Measurements from ENCODE around the gene CACHD1.

DNA sequence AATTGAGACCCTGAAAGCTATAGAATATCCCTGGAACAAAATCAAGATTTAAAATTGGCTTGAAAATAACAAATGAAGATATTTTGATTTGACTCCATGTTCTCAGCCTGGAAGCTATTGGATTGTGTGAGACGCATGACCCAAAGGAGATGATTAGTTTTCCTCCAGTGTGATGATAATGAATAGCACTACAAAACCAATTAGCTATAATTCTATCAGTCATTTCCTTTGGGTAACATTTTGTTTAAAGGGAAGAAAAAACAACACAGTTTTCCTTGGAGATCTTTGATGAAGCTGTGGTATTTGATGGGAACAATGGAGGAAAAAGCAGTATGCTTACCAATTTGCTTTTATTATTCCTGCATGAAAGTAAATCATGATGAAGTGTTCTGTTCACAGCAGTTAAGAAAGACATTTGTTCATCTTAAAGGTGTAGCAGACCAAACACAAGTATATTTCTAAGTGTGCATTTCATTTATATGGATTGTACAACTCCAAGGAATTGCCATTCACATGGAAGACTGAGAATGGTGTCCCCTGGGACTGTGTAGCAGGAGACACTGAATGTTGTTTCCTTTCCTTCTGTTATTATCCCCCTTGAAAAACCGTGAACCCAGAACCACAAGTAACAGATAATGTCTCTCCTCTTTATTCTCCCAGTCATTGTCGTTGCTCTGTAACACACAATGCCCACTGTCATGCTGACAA, 111.4 kb downstream of the CACHD1 start:
- TF ChIP-seq, protein P1, sequence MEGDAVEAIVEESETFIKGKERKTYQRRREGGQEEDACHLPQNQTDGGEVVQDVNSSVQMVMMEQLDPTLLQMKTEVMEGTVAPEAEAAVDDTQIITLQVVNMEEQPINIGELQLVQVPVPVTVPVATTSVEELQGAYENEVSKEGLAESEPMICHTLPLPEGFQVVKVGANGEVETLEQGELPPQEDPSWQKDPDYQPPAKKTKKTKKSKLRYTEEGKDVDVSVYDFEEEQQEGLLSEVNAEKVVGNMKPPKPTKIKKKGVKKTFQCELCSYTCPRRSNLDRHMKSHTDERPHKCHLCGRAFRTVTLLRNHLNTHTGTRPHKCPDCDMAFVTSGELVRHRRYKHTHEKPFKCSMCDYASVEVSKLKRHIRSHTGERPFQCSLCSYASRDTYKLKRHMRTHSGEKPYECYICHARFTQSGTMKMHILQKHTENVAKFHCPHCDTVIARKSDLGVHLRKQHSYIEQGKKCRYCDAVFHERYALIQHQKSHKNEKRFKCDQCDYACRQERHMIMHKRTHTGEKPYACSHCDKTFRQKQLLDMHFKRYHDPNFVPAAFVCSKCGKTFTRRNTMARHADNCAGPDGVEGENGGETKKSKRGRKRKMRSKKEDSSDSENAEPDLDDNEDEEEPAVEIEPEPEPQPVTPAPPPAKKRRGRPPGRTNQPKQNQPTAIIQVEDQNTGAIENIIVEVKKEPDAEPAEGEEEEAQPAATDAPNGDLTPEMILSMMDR (IDR thresholded peaks at IDR 0.05 in 2 of 3, conservative IDR thresholded peaks at IDR 0.05 in 1 of 3; ENCODE audit: borderline replicate concordance in 1 of 3, insufficient read depth in 1 of 3, low read depth in 2 of 3, low read length in 2 of 3), result no peak
- no peak for TF ChIP-seq POLR2A (IDR thresholded peaks at IDR 0.05; ENCODE audit: borderline replicate concordance, extremely low read depth, insufficient read depth, insufficient read length)
- TF ChIP-seq, protein P2, sequence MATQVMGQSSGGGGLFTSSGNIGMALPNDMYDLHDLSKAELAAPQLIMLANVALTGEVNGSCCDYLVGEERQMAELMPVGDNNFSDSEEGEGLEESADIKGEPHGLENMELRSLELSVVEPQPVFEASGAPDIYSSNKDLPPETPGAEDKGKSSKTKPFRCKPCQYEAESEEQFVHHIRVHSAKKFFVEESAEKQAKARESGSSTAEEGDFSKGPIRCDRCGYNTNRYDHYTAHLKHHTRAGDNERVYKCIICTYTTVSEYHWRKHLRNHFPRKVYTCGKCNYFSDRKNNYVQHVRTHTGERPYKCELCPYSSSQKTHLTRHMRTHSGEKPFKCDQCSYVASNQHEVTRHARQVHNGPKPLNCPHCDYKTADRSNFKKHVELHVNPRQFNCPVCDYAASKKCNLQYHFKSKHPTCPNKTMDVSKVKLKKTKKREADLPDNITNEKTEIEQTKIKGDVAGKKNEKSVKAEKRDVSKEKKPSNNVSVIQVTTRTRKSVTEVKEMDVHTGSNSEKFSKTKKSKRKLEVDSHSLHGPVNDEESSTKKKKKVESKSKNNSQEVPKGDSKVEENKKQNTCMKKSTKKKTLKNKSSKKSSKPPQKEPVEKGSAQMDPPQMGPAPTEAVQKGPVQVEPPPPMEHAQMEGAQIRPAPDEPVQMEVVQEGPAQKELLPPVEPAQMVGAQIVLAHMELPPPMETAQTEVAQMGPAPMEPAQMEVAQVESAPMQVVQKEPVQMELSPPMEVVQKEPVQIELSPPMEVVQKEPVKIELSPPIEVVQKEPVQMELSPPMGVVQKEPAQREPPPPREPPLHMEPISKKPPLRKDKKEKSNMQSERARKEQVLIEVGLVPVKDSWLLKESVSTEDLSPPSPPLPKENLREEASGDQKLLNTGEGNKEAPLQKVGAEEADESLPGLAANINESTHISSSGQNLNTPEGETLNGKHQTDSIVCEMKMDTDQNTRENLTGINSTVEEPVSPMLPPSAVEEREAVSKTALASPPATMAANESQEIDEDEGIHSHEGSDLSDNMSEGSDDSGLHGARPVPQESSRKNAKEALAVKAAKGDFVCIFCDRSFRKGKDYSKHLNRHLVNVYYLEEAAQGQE (IDR thresholded peaks at IDR 0.05; ENCODE audit: low read depth), result no peak

Measured in HCT116 (cell line).